Esophagus muscularis mucosa (tissue), 4 donors: ENCODE measurements around the gene NKTR. TPM values are rescaled to one million over a fixed set of nuclear protein-coding genes. Genes with fewer than 3 reads are reported as not detected.

ENCODE experiments used
- DNase-seq: peaks from one replicate; pipeline ENCODE4 v3.0.0-alpha.2; 2017; ENCODE audit errors: extremely low spot score
- H3K27ac ChIP-seq, 4 donors: fragments of 200-600 bp; sonication (generic); replicated peaks in 1 of 4; 1 replicate in 3 of 4; 2 replicates in 1 of 4; pipeline ENCODE4 v1.5.1; 2016 to 2019; ENCODE audit warnings: mild to moderate bottlenecking in 1 of 4
- H3K27me3 ChIP-seq, 4 donors: fragments of 200-600 bp; sonication (generic); one replicate each; pipeline versions ENCODE4 v1.5.1 to v1.6.0; 2016 to 2019
- H3K36me3 ChIP-seq, 4 donors: fragments of 200-600 bp; sonication (generic); one replicate each; pipeline ENCODE4 v1.5.1; 2016 to 2019
- H3K4me1 ChIP-seq, 4 donors: fragments of 200-600 bp; sonication (generic); one replicate each; pipeline ENCODE4 v1.5.1; 2016 to 2019
- H3K4me3 ChIP-seq, 4 donors: fragments of 200-600 bp; sonication (generic); 1 replicate in 2 of 4; 2 replicates in 2 of 4; pipeline ENCODE4 v1.5.1; 2016 to 2019; ENCODE audit warnings: mild to moderate bottlenecking in 4 of 4, moderate library complexity in 1 of 4
- H3K9me3 ChIP-seq, 4 donors: fragments of 200-600 bp; sonication (generic); 1 replicate in 3 of 4; 2 replicates in 1 of 4; pipeline ENCODE4 v1.5.1; 2016 to 2019
- EP300 ChIP-seq: sonication (generic); formaldehyde crosslinking; IDR thresholded peaks from one replicate; pipeline ENCODE4 v1.6.1; 2017; ENCODE audit warnings: antibody characterized with exemption
- POLR2A ChIP-seq: fragments of 450-650 bp; IDR thresholded peaks from one replicate; pipeline ENCODE4 v1.6.1; 2017; ENCODE audit warnings: antibody characterized with exemption, moderate library complexity, mild to moderate bottlenecking, low read depth
- POLR2AphosphoS5 ChIP-seq, 2 donors: sonication (generic); formaldehyde crosslinking; IDR thresholded peaks; one replicate each; pipeline ENCODE4 v1.6.1; 2017; ENCODE audit warnings: antibody characterized with exemption in 2 of 2
- WGBS: methylation state at CpG from one replicate; pipeline ENCODE4 v1.1.5; 2018; 5-methylcytosine and 5-hydroxymethylcytosine counted together
- intact Hi-C: fragments of 100-400 bp; cut with DNase I; formaldehyde crosslinking; loops from one replicate; pipeline ENCODE4 v1.15.1; 2023
- total RNA-seq, 4 donors: library from RNA; depleted of rRNA; stranded (reverse); fragments of >200 nt; gene quantifications; one replicate each; pipeline versions ENCODE4 v1.1.0 to v1.2.1, GENCODE V29; 2016
- TF ChIP-seq, protein P1 (sequence below), 3 experiments: fragments of 200-600 bp in 2 of 3; fragments of 450-650 bp in 1 of 3; sonication (generic) in 2 of 3; IDR thresholded peaks; one replicate each; pipeline ENCODE4 v1.5.1; 2017 to 2019; ENCODE audit warnings: antibody characterized with exemption in 3 of 3, mild to moderate bottlenecking in 2 of 3, moderate library complexity in 1 of 3

NKTR gene
- total RNA-seq, 4 donors from 2014 or later: 24.7 to 73.1 (median 36.0) TPM

DNA sequence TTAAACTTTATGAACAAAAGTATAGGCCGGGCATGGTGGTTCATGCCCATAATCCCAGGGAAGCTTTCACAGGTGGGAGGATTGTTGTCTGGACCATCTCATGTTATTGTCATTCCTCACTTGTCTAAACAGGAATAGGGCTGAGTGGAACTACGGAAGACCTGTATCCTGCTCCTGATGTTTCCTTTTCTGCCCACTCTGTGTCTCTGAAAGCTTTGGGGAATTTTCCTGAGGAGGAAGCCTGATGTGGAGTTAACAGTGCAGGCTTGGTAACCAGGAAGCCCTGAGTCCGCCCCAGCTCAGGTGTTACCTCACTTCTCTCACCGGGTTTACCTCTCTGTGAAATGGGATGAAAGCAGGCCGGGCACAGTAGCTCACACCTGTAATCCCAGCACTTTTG, 11.9 kb upstream of the NKTR start:
- no peak for DNase-seq
- H3K4me1 ChIP-seq: peaks cover 10 to 28% (median 13%) of the 10 kb centered on the region in 4 donors
- H3K9me3 ChIP-seq: no peaks in the 10 kb centered on the region
- H3K4me3 ChIP-seq: no peak overlapping the region
- intact Hi-C loops: no loop called here
- WGBS: 81% methylated on average over 5 of the region's 5 CpGs
- no peaks in the 10 kb centered on the region for H3K27me3 ChIP-seq
- peaks cover 0 to 6% (median 0%) of the 10 kb centered on the region in 4 donors for H3K36me3 ChIP-seq
- TF ChIP-seq POLR2AphosphoS5 (IDR thresholded peaks at IDR 0.05) (no peak), EP300 (no peak), POLR2A (no peak)
- TF ChIP-seq, protein P1, sequence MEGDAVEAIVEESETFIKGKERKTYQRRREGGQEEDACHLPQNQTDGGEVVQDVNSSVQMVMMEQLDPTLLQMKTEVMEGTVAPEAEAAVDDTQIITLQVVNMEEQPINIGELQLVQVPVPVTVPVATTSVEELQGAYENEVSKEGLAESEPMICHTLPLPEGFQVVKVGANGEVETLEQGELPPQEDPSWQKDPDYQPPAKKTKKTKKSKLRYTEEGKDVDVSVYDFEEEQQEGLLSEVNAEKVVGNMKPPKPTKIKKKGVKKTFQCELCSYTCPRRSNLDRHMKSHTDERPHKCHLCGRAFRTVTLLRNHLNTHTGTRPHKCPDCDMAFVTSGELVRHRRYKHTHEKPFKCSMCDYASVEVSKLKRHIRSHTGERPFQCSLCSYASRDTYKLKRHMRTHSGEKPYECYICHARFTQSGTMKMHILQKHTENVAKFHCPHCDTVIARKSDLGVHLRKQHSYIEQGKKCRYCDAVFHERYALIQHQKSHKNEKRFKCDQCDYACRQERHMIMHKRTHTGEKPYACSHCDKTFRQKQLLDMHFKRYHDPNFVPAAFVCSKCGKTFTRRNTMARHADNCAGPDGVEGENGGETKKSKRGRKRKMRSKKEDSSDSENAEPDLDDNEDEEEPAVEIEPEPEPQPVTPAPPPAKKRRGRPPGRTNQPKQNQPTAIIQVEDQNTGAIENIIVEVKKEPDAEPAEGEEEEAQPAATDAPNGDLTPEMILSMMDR (IDR thresholded peaks at IDR 0.05): no peak
- H3K27ac ChIP-seq: no peak overlapping the region

DNA sequence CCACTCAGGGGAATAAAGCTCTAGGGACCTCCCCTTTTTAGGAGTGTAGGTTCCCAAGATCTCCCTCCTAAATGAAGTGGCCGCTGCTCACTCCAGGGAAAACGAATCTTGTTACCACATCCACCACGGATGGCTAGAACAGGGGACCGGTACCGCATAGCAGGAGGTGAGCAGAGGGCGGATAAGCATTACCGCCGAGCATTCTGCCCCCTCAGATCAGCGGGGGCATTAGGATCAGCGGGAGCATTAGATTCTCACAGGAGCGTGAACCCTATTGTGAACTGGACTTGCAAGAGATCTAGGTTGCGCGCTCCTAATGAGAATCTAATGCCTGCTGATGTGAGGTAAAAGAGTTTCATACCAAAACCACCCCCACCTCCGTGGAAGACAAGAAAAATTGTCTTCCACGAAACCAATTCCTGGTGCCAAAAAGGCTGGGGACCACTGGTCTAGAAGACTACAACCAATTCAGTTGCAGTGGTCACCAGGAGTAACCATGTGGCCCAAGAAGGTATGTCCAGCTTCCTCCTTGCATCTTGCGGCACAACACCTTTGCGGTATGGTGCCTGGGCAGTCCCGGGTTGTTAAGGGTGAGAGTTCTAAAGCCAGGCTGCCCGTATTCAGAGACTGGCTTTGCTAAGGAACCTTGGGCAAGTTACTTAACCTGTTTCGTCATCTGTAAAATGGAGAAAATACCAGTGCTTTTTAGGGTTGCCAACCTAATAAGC, 10.9 kb upstream of the NKTR start:
- Histone ChIP-seq H3K4me1 (peaks cover 10 to 28% (median 13%) of the 10 kb centered on the region in 4 donors), H3K27me3 (no peaks in the 10 kb centered on the region), H3K27ac (peak overlapping the region; percentile 84 to 92 (median 90)), H3K9me3 (no peaks in the 10 kb centered on the region), H3K36me3 (peaks cover 0 to 15% (median 2%) of the 10 kb centered on the region in 4 donors), H3K4me3 (peak overlapping the region; percentile 72 to 80 (median 78))
- no peak for DNase-seq
- intact Hi-C loops: no loop called here
- WGBS: 91% methylated on average over 20 of the region's 20 CpGs
- TF ChIP-seq, protein P1 (IDR thresholded peaks at IDR 0.05): no peak
- TF ChIP-seq EP300: no peak
- no peak for TF ChIP-seq POLR2A
- no peak for TF ChIP-seq POLR2AphosphoS5 (IDR thresholded peaks at IDR 0.05)

DNA sequence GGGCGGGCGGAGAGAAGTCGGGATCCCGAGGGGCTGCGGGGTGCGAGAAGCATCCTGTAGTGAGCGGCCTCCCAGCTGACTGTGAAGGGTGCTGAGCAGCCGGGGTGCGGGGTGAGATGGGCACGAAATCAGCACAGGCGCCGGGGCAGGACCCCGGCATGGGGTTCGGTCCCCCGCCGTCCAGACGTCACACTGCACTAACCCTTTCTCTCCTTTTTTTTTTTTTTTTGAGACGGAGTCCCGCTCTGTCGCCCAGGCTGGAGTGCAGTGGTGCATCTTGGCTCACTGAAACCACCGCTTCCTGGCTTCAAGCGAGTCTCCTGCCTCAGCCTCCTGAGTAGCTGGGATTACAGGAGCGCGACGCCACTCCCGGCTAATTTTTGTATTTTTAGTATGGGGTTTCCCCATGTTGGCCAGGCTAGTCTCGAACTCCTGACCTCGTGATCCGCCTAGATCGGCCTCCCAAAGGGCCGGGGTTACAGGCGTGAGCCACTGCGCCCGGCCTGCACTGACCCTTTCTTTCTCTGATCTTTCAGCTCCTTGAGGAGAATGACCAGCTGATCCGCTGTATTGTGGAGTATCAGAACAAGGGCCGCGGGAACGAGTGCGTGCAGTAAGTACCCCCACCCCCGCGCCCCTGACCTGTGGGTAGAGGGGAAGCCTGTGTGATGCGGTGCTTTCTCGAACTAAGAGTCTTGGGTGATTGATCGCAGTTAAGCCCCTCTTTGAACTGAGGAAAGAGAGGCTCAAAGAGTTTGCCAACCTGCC, 9.3 kb upstream of the NKTR start:
- Histone ChIP-seq H3K27ac (peak overlapping the region; percentile 84 to 92 (median 90)), H3K4me3 (peak overlapping the region; percentile 72 to 80 (median 78)), H3K4me1 (peaks cover 10 to 28% (median 13%) of the 10 kb centered on the region in 4 donors), H3K27me3 (no peaks in the 10 kb centered on the region), H3K36me3 (peaks cover 0 to 28% (median 5%) of the 10 kb centered on the region in 4 donors), H3K9me3 (no peaks in the 10 kb centered on the region)
- no peak for DNase-seq
- no peak for TF ChIP-seq POLR2AphosphoS5 (IDR thresholded peaks at IDR 0.05)
- TF ChIP-seq POLR2A: no peak
- TF ChIP-seq, protein P1 (IDR thresholded peaks at IDR 0.05): no peak
- no peak for TF ChIP-seq EP300
- WGBS: 12% methylated on average over 42 of the region's 44 CpGs
- intact Hi-C loops: no loop called here

DNA sequence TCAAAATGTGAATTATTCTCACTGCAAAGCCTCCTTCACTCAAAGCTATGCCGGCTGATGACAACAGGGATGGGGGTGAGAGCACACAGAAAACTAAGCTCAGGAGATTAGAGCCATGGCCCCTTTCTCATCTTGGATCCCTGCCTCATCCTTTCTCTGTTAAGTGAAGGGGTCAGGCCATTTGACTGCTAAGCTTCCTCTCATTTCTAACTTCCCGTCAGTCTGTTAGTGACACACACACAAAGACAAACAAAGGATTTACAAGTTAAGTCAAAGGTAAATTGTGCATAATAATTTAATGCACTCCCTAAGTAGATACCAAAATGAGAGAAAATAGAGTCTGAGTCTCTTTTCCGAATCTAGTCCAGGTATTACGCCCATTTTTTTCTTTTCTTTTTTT, 8.7 kb upstream of the NKTR start:
- Histone ChIP-seq H3K27ac (peak overlapping the region; percentile 84 to 92 (median 90)), H3K4me1 (peaks cover 10 to 28% (median 13%) of the 10 kb centered on the region in 4 donors), H3K36me3 (peaks cover 0 to 30% (median 5%) of the 10 kb centered on the region in 4 donors), H3K9me3 (no peaks in the 10 kb centered on the region), H3K27me3 (no peaks in the 10 kb centered on the region), H3K4me3 (peak overlapping the region; percentile 72 to 80 (median 78))
- 88% methylated on average over 4 of the region's 4 CpGs for WGBS
- TF ChIP-seq EP300 (no peak), POLR2A (no peak), POLR2AphosphoS5 (IDR thresholded peaks at IDR 0.05) (no peak)
- TF ChIP-seq, protein P1 (IDR thresholded peaks at IDR 0.05): no peak
- intact Hi-C loops: no loop called here
- no peak for DNase-seq
